Measurements from ENCODE around the gene CHPF. TPM values are rescaled to one million over a fixed set of nuclear protein-coding genes. Genes with fewer than 3 reads are reported as not detected.

The CHPF gene
- total and polyA plus RNA-seq, 10 of the 15 experiments (the other 5 are each of a cell fraction or from before 2014, with no cell fraction given), result 0.09 to 17.4 (median 8.3) TPM; not detected in 1

- TF ChIP-seq FOS (IDR thresholded peaks at IDR 0.05; ENCODE audit: borderline replicate concordance, extremely low read depth, insufficient read length) (no peak), SP1 (IDR thresholded peaks at IDR 0.05; ENCODE audit: low read depth, low read length) (no peak), JUND (IDR thresholded peaks at IDR 0.05; ENCODE audit: low read depth, low read length) (no peak), FOXM1 (IDR thresholded peaks at IDR 0.05; ENCODE audit: low read depth, low read length) (no peak)
Observed at GRCh38 chr2:219502618-219503017, 41.0 kb downstream of the CHPF start (continued).

- H3K27me3 ChIP-seq (replicated peaks in 1 of 2; ENCODE audit: control insufficient read depth in 2 of 2, insufficient read depth in 2 of 2, low read length in 1 of 2), result peaks cover 2 to 5% of the 10 kb centered on the region in 2 experiments; a peak in 3 of 4 replicates
- no peak overlapping the region for H3K4me3 ChIP-seq
- ChIA-PET CTCF (interaction anchor here (4.2 to 11.4 kb wide), 2 partner anchors 7 to 26 kb away, joined by 26 to 224 read pairs; no protein-coding TSS in a partner anchor), RAD21 (ENCODE audit: unreplicated experiment) (no interaction called here), SMC1A (ENCODE audit: uncharacterized antibody, unreplicated experiment) (no interaction called here), POLR2A (no interaction called here)
- H2AFZ ChIP-seq (ENCODE audit: control insufficient read depth, low read depth, low read length), result no peak overlapping the region
- H3K27ac ChIP-seq (ENCODE audit: control insufficient read depth, insufficient read depth), result no peak overlapping the region
- no peak overlapping the region for H3K9ac ChIP-seq (ENCODE audit: control insufficient read depth, insufficient read depth, low read length)
- no peak for ATAC-seq
- in situ Hi-C loops (cut with MboI), result no loop called here
- no peak for FAIRE-seq
- no peak overlapping the region for H3K4me2 ChIP-seq (ENCODE audit: control insufficient read depth, insufficient read depth)
- no peak for DNase-seq (ENCODE audit: low read depth, low spot score)
- H3K4me1 ChIP-seq (ENCODE audit: control insufficient read depth, insufficient read depth, low read length), result peaks cover 12% of the 10 kb centered on the region
- intact Hi-C loops (cut with micrococcal nuclease; ENCODE audit: unreplicated experiment), result no loop called here
- no peak for TF ChIP-seq RB1 (IDR thresholded peaks at IDR 0.05; ENCODE audit: borderline replicate concordance)
- H4K20me1 ChIP-seq (ENCODE audit: control insufficient read depth, insufficient read depth), result no peaks in the 10 kb centered on the region
- peaks cover 0 to 7% of the 10 kb centered on the region in 2 experiments; a peak in 2 of 4 replicates for H3K36me3 ChIP-seq (ENCODE audit: control insufficient read depth in 2 of 2, insufficient read depth in 2 of 2, low read length in 1 of 2)
- no TSS peak for BruUV-seq (replicated peaks)
- peaks cover 11% of the 10 kb centered on the region for H3K79me2 ChIP-seq (ENCODE audit: control insufficient read depth, insufficient read depth, low read length)
- 96% methylated on average over 14 of the region's 14 CpGs for WGBS (ENCODE audit: insufficient coverage, insufficient replicate concordance, low lambda C conversion rate, missing lambda C conversion rate)
- no peaks in the 10 kb centered on the region; the same call in 2 of the 3 replicates for H3K9me3 ChIP-seq (replicated peaks; ENCODE audit: control insufficient read depth, insufficient read depth, low read length)
Observed at GRCh38 chr2:219501849-219502248, 41.8 kb downstream of the CHPF start.

GRCh38 chr2:219500135-219500534, 43.5 kb downstream of the CHPF start:
- in situ Hi-C loops (cut with MboI) (no loop called here), intact Hi-C loops (cut with micrococcal nuclease; ENCODE audit: unreplicated experiment) (no loop called here)
- Histone ChIP-seq H3K4me3 (peak overlapping the region; percentile 83; the same call in 1 of the 2 replicates), H2AFZ (ENCODE audit: control insufficient read depth, low read depth, low read length) (no peak overlapping the region), H3K27me3 (replicated peaks in 1 of 2; ENCODE audit: control insufficient read depth in 2 of 2, insufficient read depth in 2 of 2, low read length in 1 of 2) (peaks cover 5 to 14% of the 10 kb centered on the region in 2 experiments), H3K27ac (ENCODE audit: control insufficient read depth, insufficient read depth) (no peak overlapping the region), H3K9me3 (replicated peaks; ENCODE audit: control insufficient read depth, insufficient read depth, low read length) (no peaks in the 10 kb centered on the region; the same call in 2 of the 3 replicates), H3K9ac (ENCODE audit: control insufficient read depth, insufficient read depth, low read length) (no peak overlapping the region; the same call in 1 of the 2 replicates), H3K36me3 (ENCODE audit: control insufficient read depth in 2 of 2, insufficient read depth in 2 of 2, low read length in 1 of 2) (peaks cover 0 to 7% of the 10 kb centered on the region in 2 experiments; a peak in 1 of 4 replicates), H4K20me1 (ENCODE audit: control insufficient read depth, insufficient read depth) (no peaks in the 10 kb centered on the region), H3K79me2 (ENCODE audit: control insufficient read depth, insufficient read depth, low read length) (peaks cover 11% of the 10 kb centered on the region), H3K4me2 (ENCODE audit: control insufficient read depth, insufficient read depth) (peak overlapping the region; percentile 93), H3K4me1 (ENCODE audit: control insufficient read depth, insufficient read depth, low read length) (peaks cover 15% of the 10 kb centered on the region)
- POLR2A ChIA-PET, result interaction anchor here (0.6 to 2.1 kb wide), 2 partner anchors 112 to 1041 kb away, joined by 3 to 15 read pairs; partner anchors contain the start of gene DNPEP
- RAD21 ChIA-PET (ENCODE audit: unreplicated experiment), result interaction anchor here (0.9 to 2.0 kb wide), 2 partner anchors 30 to 189 kb away, joined by 3 to 6 read pairs; no protein-coding TSS in a partner anchor
- DNase-seq (ENCODE audit: low read depth, low spot score) (no peak), ATAC-seq (no peak), FAIRE-seq (no peak)
- SMC1A ChIA-PET (ENCODE audit: uncharacterized antibody, unreplicated experiment), result interaction anchor here (4.0 kb wide), 1 partner anchor 28 kb away, joined by 22 read pairs; no protein-coding TSS in a partner anchor
- 72% methylated on average over 2 of the region's 2 CpGs for WGBS (ENCODE audit: insufficient coverage, insufficient replicate concordance, low lambda C conversion rate, missing lambda C conversion rate)
- CTCF ChIA-PET, result interaction anchor here (0.8 to 11.4 kb wide), 10 partner anchors 8 to 143 kb away, joined by 3 to 224 read pairs (median 4); partner anchors contain the start of genes CHPF and TMEM198
- BruUV-seq (replicated peaks), result no TSS peak
- TF ChIP-seq BHLHE40 (IDR thresholded peaks at IDR 0.05; ENCODE audit: borderline replicate concordance in 1 of 2, low read depth in 2 of 2, low read length in 1 of 2) (no peak), SUPT20H (IDR thresholded peaks at IDR 0.05; ENCODE audit: borderline replicate concordance, control insufficient read depth, low read depth, low read length) (no peak), FOS (IDR thresholded peaks at IDR 0.05; ENCODE audit: borderline replicate concordance, extremely low read depth, insufficient read length) (no peak), CTCF (IDR thresholded peaks at IDR 0.05 in 2 of 3, conservative IDR thresholded peaks at IDR 0.05 in 1 of 3; ENCODE audit: control insufficient read depth in 2 of 3, extremely low read depth in 1 of 3, insufficient read depth in 1 of 3, low read depth in 3 of 3, low read length in 3 of 3) (peak; percentile 5 to 38 (median 25); a peak in 2 of 6 replicates), NFYA (IDR thresholded peaks at IDR 0.05; ENCODE audit: borderline replicate concordance, low read depth, low read length) (no peak), ESRRA (IDR thresholded peaks at IDR 0.05; ENCODE audit: low read length) (no peak)

All from GM12878 (cell line).